ENCODE measurements around the gene CTAG1B.
"Not testable (repeated sequence)": the region's sequence is repeated elsewhere in the genome, so short reads cannot be mapped to it uniquely, and the experiment has no call there.

The CTAG1B gene

GRCh38 chrX:154619182-154619581, at the start of gene CTAG1B:
Gene CTAG1B, minus strand, starts transcription at chrX:154619282. Its CDS starts 64 bp downstream, at chrX:154619218.
- DNase-seq (ENCODE audit: low read depth): not testable (repeated sequence)

GRCh38 chrX:154661899-154662298, 42.8 kb upstream of the CTAG1B start:
- no peak for DNase-seq (ENCODE audit: low read depth)

- DNase-seq (ENCODE audit: low read depth): no peak
These were observed 42.1 kb upstream of the CTAG1B start for GRCh38 chrX:154661170-154661569.

DNA sequence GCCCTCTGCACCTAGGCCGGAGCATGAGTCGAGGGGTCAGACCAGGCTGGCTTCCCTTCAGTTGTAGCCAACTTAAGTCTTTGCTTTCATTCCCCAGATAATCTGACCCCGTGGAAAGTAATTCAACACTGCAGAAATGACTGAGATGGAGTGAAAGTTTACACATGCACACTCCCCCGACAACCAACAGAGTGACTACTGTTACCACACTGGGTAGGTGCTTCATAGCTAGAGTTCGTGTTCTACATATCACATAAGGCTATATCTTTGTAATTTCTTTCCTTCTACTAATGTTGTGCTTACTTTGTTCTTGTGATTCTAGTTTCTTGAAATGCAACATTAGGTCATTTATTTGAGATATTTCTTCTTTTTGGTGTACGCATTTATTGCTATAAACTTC, 41.5 kb upstream of the CTAG1B start:
- DNase-seq (ENCODE audit: low read depth): peak; percentile 10

GRCh38 chrX:154658957-154659356, 39.9 kb upstream of the CTAG1B start:
- DNase-seq (ENCODE audit: low read depth): no peak

DNA sequence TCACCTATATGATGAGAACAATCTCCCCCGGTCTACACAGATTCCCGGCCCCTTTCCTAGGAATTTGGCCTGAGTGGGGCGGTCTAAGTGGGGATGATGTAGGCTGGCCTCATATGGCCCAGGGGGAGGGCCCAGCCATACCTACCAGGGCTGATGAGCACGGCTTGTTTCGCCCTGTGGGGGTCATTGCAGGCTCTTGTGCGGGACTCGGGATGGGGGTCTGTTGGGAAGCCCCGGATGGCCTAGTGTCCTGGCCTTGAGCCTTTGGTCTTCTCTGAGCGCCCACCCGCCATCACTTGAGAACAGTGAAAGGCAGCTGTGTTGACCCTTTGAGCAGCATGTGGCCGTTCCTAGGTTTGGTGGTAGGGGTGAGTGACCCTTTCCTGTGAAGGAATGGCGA, 39.1 kb upstream of the CTAG1B start:
- no peak for DNase-seq (ENCODE audit: low read depth)

- no peak for DNase-seq (ENCODE audit: low read depth)
These were observed 38.2 kb upstream of the CTAG1B start for GRCh38 chrX:154657226-154657805.

DNA sequence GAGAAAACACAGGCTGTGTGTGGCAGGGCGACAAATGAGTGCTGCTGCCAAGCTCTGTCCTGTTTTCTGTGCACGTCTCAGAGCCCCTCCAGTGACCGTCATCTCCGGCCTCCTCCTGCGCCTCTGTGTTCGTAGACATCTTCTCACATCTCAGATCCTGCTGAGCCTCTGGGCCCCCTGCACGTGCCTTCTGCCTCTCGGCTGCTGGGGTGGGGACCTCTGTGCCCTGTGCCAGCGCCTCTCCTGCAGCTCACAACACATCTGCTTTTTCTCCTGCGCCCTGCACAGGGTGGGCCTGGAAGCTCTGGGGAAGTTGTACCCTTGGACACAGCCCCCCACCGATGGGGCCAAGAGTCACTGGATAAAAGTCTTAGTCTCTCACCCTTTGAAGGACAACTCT, 36.7 kb upstream of the CTAG1B start:
- no peak for DNase-seq (ENCODE audit: low read depth)

DNA sequence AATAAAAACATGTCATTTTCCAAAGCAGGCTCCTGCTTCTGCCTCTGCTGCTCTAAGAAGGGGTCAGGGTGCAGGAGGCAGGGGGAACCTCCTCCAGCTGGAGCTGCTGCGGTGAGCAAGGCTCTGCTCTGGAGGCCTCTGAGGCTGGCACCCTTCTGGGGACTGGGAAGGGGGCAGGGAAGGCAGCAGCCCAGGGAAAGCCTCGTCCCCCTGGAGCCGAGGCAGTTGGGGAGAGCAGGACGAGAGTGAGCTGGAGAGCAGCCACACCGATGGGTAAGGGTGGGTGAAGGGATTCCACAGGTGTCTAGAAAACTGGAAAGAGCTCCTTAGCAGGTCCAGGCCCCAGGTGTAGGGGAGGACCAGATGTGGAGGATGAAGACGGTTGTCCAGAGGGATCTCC, 36.3 kb upstream of the CTAG1B start:
- DNase-seq (ENCODE audit: low read depth): no peak

DNA sequence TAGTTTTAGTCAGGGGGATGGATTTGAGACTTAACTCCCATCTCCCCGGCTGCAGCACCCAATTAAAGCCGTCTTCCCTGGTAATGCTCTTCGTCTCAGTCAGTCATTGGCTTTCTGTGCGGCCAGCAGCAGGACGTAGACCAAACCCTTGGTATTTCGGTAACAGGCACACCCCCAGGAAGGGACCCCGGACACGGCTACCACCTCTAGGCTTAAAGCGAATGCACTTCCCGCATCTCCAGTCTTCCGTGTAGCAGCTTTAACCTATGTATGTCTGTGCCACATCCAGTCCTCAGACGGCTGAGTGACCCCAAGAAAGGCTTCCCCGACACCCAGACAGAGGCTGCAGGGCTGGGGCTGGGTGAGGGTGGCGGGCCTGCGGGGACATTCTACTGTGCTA, 35.8 kb upstream of the CTAG1B start:
- DNase-seq (ENCODE audit: low read depth): no peak

DNA sequence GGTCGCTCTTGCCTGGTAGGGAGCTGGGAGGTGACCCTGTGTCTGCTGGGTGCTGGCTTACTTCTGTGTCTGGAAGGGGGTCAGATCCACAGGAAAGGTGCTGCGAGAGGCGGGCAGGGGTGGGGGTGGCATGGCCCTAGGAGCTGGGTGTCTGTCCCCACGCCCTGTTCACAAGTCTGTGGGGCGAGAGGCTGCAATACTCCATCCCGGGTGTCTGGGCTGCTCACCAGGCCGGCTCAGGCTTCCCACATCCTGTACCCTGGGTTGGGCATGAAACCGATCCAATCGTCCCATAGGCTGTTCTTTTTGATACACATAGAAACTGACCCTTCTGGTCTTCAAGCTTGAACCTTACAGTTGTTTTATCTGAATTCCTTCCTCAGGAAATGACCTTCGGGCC, 35.3 kb upstream of the CTAG1B start:
- no peak for DNase-seq (ENCODE audit: low read depth)

- DNase-seq (ENCODE audit: low read depth): not testable (repeated sequence)
These were observed 34.3 kb upstream of the CTAG1B start, which contains the start of gene CTAG2 for GRCh38 chrX:154653413-154653812. Gene CTAG2, minus strand, starts transcription at chrX:154653579. Its CDS starts 64 bp downstream, at chrX:154653515.

- DNase-seq (ENCODE audit: low read depth): no peak
These were observed 33.9 kb upstream of the CTAG1B start for GRCh38 chrX:154653048-154653401.

- no peak for DNase-seq (ENCODE audit: low read depth)
These were observed 33.4 kb upstream of the CTAG1B start for GRCh38 chrX:154652311-154653047.

GRCh38 chrX:154650221-154650510, 31.1 kb upstream of the CTAG1B start:
- DNase-seq (ENCODE audit: low read depth): no peak

GRCh38 chrX:154649503-154650220, 30.6 kb upstream of the CTAG1B start:
- no peak for DNase-seq (ENCODE audit: low read depth)

DNA sequence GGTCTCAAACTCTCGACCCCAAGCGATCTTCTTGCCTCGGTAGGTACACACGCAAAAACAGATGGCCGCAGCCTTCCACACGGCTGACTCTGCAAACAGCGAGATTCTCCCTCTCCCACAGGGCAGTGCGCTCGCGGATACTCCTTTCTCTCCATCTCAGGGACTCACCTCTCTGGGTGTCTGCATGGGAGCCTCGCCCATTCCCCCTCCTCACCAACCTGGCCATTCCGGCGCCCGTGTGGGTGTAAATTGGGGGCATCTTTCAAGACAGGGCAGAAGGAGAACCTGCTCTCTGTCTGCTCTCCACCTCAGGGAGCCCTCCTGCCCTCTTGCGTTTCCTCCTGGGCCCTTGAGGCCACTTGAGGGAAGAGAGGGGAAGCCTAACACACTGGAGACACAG, 29.8 kb upstream of the CTAG1B start:
- DNase-seq (ENCODE audit: low read depth): no peak

DNA sequence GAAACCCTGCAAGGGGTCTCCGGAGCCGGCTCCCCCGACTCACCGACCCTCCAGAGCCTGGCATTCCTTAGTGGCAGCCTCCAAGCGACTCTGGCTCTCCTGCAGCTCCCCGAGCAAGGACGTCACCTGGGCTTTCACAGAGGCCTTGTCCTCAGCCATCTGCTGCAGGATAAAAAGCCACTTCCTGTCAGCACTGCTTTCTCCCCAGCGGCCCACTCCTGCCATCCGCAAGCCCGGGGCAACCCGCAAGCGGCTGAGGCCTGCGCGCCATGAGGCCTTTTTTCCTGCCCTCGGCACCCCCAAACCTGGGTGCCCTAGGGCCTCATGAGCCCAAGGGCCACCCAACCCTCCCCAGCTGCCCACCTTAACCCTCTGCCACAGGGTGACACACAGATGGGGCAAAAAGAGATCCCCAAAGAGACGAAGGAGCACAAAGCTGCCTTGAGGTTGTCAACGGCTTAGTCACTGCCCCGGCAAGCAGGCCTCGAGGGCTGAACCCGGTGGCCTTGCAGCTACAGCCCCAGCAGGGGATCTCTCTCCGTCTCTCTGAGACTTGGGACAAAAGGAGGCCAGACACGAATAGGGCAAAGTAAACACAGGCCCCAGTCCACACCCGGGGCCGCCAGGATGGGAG, 26.8 kb upstream of the CTAG1B start:
- DNase-seq (ENCODE audit: low read depth): not testable (repeated sequence)

GRCh38 chrX:154643708-154644107, 24.6 kb upstream of the CTAG1B start:
- not testable (repeated sequence) for DNase-seq (ENCODE audit: low read depth)

DNA sequence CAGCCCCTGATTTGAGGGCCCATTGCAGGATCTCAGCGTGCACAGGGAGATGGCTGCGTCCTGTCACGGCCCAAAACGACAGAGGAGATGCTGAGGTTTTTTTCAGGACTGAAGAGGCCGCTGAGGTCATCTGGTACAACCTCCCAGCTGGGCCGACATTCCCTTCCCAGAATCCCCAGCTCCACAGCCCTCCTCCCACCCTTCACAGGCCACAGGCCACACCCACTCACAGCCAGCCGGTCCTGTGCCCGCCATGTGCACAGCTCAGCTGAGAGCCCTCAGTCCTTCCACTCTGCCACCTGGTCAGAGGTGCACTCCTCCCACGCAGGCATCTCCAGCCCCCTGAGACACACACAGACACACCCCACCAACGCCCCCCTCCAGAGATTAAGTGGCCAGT, 22.7 kb upstream of the CTAG1B start:
- DNase-seq (ENCODE audit: low read depth): not testable (repeated sequence)

DNA sequence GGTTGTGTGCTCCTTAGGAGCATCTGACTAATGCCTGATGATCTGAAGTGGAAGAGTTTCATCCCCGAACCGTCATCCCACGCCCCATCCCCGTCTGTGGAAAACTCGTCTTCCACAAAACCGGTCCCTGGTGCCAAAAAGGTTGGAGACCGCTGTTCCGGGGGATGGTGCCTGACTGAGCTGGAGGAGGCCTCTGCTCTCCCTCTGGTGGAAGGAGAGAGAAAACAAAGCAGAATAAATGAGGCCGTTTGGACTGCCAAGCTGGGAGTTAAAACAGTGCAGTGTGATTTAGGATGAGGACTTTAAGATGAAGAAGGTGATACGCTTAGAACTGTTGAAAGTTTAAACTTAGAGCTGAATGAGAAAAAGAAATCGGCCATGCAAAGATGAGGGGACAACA, 14.6 kb upstream of the CTAG1B start:
- not testable (repeated sequence) for DNase-seq (ENCODE audit: low read depth)

DNA sequence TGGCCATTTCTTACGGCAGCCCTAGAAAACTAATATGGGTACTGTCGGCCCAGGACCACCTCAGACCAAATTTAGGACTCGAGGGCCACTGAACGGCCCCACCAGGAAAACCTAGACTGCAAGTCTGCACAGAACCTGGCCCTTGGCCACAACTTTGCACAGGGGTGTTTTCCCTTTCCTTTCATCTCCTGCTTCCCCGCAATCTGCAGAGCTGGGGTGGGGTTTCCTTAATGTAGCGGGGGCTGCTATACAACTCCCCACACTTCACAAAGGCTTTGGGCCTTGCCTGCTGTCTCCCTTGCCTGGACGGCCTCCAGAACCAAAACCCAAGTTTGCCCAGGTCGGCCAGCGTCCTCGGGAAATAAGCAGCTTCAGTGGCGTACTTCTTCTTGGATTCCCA, 11.9 kb upstream of the CTAG1B start:
- DNase-seq (ENCODE audit: low read depth): not testable (repeated sequence)

DNA sequence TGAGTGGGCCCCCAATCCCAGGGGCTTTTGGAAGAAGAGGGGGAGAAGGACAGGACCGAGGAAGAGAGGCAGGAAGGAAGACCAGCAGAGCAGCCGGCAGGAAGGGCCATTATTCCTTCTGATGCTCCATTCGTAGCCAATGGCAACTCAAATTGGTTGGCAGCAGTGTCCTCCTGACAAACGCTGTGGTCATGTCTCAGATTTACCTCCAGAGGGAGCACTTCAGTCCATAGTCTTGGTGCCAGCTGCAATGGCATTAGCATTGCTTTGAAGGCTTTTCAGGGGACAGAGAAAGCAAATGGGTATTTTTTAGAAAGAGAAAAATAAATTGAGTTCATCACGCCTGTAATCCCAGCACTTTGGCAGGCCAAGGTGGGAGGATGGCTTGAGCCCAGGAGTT, 9.9 kb upstream of the CTAG1B start:
- DNase-seq (ENCODE audit: low read depth): not testable (repeated sequence)

Data from amniotic epithelial cell (primary cell).